ENCODE results near the gene OLFML2A.
"Not testable (repeated sequence)": the region's sequence is repeated elsewhere in the genome, so short reads cannot be mapped to it uniquely, and the experiment has no call there.

The OLFML2A gene

DNA sequence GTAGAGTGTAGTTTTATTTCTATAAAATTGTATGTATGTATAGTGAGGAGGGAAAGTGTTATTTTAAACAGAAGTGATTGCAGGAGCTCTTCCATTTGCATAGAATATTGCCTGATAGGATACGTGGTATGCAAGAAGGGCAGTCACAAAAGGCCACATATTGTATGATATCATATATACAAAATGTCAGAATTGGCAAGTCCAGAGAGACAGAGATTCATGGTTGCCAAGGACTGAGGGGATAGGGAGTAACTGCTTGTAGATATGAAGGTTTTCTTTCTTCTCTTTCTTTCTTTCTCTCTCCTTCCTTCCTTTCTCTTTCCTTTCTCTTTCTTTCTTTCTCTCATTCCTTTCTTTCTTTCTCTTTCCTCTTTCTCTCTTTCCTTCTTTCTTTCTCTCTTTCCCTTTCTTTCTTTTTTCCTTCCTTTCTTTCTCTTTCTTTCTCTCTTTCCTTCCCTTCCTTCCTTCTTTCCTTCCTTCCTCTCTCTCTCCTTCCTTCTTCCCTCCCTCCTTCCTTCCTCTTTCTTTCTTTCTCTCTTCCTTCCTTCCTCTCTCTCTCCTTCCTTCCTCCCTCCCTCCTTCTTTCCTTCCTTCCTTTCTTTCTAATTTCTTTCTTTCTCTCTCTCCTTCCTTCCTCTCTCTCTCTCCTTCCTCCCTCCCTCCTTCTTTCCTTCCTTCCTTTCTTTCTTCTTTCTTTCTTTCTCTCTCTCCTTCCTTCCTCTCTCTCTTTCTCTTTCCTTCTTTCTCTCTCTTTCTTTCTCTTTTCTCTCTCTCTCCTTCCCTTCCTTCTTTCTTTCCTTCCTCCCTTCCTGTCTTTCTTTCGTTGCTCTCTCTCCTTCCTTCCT lies 51.8 kb downstream of the OLFML2A start:
- no peak for DNase-seq (ENCODE audit: low spot score)

DNA sequence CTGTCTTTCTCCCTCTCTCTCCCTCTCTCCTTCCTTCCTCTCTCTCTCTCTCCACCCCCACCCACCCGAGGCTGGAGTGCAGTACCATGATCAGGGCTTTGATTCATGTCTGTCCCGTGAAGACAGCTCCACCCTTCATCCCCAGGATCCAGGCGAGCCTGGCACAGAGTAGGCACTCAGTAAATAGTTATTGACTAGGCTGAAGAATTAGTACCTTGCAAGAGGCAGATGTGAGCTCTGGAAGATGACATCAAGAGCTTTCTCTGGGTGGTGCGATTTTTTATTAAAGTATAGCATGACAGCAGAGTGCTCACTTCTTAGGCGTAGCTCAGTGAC lies 52.4 kb downstream of the OLFML2A start:
- no peak for DNase-seq (ENCODE audit: low spot score)

DNA sequence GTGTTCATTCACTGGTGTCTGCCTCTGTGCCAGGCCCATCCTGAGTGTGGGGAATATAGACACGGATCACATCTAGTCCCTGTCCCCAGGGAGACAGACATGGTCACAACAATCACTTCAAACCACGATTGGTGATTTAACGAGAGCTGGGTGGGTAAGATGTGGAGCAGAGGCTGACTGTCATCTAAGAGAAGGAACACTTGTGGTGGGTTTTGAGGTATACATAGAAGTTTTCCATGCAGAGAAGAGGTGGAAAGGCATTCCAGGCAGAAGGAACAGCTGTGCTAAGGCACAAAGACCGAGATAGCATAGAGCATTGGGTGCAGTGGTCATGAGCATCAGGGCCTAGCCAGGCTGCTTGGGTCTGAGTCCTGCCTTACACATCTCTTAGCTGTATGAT lies 53.7 kb downstream of the OLFML2A start:
- no peak for DNase-seq (ENCODE audit: low spot score)

DNA sequence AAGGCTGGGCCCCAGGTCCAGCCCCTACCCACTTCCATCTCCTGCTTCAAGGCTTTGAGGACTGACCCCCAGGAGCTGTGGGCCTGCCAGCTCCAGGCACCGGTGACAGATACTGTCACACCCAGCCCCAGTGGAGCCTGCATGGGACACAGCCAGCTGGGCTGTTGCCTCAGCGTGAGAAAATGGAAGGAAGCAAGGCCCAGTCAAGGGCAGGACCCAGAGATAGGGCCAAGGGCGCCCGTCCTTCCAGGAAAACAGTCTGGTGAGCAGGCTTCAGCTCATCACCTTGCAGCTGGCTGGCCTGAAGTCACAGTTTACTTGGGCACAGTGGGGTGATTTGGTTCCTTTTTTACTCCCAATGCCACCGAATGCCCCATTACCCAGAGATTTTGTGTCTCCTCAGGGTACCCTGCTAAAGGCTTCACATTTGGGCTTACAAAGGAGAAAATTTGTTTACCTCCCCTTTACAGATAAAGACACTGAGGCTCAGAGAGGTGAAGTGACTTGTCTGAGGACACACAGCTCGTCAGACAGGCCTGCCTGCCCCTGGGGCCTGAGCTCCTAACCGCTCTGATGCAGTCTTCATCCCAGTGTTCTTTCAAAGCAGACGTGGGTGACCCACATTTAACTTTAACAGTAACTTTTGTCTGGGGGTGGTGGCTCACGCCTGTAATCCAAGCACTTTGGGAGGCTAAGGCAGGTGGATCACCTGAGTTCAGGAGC lies 54.9 kb downstream of the OLFML2A start:
- no peak for DNase-seq (ENCODE audit: low spot score)

DNA sequence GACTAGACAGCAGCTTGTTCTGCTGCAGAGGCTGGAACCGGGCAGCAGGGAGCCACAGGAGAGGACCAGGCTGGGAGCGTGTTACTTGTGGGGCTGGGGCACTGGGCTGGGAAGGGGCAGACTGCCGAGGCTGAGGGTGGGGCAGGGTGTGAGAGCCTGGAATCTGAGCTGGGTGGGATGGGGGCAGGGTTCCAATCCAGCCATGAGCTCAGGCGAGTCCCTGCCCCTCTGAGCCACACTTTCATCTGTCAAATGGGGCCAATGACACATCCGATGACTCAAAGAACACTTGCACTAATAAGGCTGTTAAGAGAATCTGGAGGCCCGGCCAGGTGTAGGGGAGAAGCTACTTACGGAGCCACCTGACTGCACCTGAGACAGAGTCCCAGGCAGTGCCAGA lies 57.7 kb downstream of the OLFML2A start:
- no peak for DNase-seq (ENCODE audit: low spot score)

DNA sequence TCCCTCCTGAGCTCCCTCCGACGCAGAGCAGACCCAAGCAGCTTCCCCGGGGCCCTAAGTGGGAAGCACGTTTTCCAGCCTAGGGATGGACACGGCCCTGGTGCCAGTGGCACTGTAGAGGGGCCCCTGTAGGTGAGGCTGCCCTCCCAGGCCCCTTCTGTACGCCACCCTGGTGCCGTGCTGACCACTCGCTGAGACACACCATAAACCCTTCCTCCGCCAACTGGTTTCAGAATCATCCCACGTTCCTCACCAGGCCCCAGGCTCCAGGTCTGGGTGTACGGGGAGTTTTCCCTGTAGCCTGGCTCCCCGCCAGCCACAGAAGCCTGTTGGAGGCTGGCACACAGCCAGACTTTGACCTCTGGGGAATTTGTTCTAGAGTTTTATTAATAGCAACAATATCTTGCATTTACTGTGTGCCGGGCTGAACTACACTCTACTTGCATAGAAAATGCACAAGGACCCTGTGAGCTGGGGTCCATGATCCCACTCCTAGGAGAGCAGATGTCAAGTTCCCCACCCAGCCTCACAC lies 58.2 kb downstream of the OLFML2A start:
- no peak for DNase-seq (ENCODE audit: low spot score)

DNA sequence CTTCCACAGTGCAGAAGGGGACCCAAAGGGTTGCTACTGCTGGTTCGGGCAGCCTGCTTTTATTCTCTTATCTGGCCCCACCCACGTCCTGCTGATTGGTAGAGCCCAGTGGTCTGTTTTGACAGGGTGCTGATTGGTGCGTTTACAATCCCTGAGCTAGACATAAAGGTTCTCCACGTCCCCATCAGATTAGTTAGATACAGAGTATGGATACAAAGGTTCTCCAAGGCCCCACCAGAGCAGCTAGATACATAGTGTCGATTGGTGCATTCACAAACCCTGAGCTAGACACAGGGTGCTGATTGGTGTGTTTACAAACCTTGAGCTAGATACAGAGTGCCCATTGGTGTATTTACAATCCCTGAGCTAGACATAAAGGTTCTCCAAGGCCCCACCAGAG lies 61.2 kb downstream of the OLFML2A start:
- not testable (repeated sequence) for DNase-seq (ENCODE audit: low spot score)

DNA sequence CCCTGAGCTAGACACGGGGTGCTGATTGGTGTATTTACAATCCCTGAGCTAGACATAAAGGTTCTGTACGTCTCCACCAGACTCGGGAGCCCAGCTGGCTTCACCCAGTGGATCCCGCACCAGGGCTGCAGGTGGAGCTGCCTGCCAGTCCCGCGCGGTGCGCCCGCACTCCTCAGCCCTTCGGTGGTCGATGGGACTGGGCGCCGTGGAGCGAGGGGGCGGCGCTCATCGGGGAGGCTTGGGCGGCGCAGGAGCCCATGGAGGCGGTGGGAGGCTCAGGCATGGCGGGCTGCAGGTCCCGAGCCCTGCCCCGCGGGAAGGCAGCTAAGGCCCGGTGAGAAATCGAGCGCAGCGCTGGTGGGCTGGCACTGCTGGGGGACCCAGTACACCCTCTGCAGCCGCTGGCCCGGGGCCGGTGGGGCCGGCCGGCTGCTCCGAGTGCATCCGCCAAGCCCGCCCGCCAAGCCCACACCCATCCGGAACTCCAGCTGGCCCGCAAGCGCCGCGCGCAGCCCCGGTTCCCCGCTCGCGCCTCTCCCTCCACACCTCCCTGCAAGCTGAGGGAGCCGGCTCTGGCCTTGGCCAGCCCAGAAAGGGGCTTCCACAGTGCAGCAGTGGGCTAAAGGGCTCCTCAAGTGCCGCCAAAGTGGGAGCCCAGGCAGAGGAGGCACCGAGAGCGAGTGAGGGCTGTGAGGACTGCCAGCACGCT lies 61.8 kb downstream of the OLFML2A start:
- DNase-seq (ENCODE audit: low spot score): not testable (repeated sequence)

DNA sequence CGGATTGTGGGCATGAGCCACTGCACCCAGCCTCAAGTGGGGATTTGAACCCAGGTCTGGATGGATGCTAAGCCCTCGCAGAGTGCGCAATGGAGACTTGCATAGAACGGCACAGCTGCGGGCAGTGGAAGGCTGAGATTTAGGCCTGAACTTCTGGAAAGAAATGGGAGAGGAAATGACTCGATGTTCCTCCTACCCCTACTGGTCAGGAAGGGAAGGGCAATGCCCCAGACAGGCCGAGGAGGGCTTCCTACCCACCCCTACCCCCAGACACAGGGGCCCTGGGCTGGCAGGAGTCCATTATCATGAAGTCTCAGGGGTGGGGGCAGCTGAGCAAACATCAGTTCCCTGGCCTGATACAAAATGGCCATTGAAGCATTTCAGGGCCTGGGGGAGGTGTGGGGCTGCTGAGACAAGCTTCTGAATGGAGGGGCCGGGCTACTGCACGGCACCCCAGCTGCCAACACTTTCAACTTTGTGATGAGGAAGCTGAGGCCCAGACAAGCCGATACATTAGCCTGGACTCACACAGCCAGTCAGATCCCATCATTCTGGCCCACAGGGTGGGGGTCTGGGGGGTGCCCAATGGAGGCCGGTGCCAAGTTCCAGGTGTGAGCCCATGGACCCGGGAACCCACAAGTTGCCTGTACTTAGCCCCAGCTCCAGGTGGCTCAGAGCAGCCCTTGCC lies 62.8 kb downstream of the OLFML2A start:
- no peak for DNase-seq (ENCODE audit: low spot score)

DNA sequence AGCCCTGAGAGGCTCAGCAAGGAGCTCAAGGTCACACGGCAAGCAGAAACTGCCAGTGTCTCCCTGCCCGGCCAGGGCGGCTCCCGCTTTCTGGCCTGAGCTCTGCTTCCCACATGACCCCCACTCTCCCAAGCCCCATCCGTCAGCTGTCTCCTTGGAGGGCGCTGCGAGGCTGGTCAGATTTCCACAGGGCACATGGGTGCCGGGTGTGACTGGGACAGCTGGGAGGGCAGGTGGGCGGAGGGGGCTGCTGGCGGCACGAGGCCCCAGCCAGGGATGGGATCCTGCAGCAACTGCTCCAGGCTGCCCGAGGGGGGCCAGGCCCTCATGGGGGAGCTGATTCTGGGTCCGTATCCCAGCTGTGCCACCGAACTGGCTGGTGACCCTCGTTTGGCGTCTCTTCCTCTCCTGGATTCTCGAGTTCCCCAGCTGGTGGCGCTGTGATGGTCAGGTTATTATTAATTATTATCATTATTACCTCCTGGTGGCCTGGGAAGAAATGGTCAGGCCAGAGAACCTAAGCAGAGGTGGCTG lies 63.4 kb downstream of the OLFML2A start:
- no peak for DNase-seq (ENCODE audit: low spot score)

DNA sequence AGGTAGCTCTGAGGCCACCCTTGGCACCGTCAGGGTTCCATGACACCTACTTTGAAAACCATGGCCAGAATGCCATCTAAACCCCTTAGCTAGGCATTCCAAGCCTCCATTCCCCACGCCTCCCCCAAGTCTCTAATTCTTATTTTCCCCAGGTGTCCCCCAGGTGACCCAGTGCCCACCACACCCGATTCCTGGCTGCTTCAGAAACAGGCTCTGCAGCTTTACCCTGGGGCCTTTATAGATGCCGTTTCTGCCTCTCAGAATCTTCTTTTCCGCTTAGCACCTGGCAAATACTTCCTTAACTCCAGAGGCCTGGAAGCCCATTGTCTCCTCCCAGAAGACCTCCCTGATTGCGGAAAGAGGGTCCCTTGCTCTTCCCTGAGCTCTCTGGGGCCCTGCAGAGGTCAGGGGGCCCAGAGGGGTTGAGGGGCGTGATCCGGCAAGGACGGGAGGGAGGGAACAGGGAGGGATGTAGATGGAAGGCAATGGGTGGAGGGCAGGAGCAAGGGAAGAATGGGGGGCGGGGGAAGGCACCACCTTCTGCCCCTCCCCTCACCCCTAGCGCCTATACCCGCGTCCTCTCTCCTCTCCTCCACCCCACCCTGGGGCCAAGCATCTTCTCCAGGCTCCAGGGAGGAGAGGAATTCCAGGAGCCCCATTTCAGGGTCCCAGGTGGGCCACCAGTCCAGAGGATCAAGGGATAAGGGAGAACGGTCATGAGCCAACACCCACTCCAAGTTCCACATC lies 64.3 kb downstream of the OLFML2A start:
- DNase-seq (ENCODE audit: low spot score): no peak

DNA sequence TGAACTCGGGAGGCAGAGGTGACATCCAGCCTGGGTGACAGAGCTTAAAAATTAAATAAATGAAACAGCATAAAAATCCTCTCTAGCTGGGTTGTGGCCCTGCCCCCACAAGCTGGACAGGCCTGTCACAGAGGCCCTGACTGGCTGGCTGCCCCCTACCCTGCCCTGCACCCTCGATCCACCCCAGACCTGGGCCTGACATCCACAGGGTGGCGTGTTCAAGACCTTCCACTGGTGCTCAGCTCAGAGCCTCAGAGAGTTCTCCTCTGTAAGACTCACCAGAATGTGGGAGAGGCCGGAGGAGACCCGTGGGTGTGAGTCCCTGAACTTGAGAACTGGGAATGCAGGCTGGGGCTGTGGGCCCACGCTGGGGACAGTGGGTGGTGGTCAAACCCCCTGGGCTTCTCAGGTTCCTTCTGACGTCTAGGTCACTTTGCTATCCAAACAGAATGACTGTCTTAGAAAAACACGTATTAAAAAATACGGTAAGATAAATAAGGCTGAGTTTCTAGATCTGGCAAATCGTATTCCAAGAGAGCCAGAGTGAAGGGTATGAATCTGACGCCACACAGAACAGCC lies 66.6 kb downstream of the OLFML2A start:
- no peak for DNase-seq (ENCODE audit: low spot score)

DNA sequence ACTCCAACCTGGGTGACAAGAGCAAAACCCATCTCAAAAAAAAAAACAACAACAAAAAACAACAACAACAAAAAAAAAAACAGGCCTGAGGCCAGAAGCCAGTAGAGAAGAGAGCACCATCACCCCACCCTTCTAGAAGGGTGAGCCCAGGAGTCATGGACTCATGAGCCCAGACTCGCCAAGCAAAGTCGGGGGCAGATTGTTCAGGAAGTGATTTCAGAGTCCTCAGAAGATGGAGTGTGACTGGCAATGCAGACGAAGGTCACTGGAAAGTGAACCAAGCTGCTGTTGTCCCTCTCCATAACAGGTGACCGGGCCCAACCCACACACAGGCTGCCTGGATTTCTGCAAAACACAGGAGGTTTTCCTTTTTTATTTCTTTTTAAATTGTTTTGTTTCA lies 67.4 kb downstream of the OLFML2A start:
- no peak for DNase-seq (ENCODE audit: low spot score)

DNA sequence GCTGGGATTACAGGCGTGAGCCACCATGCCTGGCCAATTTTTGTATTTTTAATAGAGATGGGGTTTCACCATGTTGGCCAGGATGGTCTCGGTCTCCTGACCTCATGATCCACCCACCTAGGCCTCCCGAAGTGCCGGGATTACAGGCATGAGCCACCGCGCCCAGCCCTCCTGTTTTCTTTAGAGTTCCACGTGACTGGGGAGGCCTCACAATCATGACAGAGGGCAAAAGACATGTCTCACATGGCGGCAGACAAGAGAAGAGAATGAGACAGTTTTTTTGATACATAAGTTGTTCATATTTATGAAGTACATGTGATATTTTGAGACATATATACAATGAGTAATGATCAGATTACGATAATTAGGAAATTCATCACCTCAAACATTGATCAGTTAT lies 69.5 kb downstream of the OLFML2A start:
- DNase-seq (ENCODE audit: low spot score): not testable (repeated sequence)

DNA sequence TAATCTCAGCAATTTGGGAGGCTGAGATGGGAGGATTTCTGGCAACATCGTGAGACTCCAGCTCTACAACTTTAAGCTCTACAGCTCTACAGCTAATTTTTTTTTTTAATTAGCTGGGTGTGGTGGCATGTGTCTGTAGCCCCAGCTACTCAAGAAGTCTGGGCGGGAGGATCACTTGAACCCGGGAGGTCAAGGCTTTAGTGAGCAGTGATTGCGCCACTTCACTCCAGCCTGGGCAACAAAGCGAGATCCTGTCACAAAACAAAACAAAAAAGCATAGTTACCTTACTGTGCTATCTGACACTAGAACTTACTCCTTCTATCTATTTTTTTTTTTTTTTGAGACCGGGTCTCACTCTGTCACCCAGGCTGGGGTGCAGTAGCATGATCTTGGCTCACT lies 70.0 kb downstream of the OLFML2A start:
- DNase-seq (ENCODE audit: low spot score): no peak

DNA sequence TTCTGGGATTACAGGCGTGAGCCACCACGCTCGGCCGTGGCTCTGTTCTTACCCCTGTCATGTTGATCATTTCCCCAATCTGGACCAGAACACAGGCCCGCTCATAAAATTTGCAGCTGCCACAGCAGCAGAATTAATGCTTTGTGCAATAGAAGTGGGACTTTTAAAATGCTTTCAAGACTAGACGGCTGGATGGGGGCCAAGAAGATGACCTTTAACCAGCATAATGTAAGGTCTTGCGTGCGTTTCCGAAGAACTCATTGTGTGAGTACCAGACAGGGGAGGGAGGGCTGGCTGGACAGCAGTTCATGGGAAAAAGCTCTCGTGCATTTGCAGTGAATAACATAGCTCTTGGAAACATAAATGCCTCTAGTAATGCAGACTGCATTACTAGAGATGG lies 72.9 kb downstream of the OLFML2A start:
- DNase-seq (ENCODE audit: low spot score): peak; percentile 72

DNA sequence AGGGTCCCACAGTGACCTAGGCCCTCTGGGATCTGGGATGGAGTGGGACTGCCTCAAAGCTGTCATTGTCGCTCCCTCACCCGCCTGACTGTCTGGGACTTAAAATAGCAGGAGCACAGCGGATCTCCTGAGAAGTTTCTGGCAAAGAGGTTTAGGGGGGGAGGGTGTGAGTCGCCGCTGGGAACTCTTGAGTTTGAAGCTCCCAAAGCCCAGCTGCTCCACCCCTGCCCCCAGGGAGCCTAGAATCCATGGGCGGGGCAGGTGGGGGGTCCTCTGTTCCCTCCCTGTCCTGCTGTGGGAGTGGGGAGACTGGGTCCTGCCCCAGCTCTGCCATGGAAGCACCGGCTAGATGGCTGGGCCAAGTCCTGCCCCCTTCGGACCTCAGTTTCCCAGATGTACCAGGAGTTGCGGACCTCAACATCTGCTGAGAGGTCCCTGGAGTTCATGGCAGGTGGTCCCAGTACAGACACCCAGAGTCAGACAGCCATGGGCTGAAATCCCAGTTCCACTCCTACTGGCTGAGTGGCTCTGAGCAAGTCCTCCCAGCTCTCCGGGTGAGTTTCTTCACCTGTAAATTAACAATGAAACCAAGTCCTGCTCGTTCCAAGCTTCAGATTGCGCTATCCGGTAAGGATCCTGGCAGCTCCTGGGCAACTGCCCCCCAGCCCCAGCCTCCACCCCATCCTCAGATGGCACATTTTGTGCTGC lies 75.3 kb downstream of the OLFML2A start:
- DNase-seq (ENCODE audit: low spot score): no peak

DNA sequence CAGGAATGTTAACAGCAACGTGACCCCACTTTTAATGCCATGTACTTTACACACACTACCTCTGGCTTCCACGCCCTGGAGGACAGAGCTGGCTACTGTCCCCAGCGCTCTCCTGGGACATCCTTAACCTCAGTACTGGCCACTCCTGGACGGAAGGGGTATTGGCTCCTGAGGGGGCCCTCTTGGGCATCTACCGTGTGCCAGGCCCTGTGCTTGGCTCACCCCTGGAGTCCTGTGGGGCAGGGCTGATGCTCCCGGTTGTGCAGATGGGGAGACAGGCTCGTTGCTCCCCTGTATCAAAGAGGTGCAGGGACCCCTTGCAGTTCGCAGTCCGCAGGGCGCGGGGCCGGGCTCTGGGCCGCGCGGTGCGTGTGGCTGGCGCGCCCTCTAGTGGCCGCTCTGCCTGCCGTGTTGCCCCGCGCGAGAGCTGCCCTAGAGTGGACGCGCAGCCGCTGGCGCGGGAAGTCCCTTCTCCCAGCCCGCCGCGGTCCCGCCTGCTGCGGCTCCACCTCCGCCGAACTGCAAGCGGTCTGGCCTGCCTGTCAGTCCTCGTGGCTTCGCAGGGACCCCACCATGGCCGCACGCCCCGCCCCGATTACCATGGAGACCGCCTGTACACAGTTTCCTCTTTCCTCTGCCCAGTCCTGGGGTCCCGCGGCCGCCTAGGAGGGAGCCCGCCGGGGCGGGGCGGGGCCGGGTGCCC lies 76.0 kb downstream of the OLFML2A start, which contains the start of gene WDR38:
WDR38 (plus strand) TSS at position 632 of the 703 bp plus-strand sequence. CDS start 72 bp downstream, outside the sequence.
- DNase-seq (ENCODE audit: low spot score): peak; percentile 74

DNA sequence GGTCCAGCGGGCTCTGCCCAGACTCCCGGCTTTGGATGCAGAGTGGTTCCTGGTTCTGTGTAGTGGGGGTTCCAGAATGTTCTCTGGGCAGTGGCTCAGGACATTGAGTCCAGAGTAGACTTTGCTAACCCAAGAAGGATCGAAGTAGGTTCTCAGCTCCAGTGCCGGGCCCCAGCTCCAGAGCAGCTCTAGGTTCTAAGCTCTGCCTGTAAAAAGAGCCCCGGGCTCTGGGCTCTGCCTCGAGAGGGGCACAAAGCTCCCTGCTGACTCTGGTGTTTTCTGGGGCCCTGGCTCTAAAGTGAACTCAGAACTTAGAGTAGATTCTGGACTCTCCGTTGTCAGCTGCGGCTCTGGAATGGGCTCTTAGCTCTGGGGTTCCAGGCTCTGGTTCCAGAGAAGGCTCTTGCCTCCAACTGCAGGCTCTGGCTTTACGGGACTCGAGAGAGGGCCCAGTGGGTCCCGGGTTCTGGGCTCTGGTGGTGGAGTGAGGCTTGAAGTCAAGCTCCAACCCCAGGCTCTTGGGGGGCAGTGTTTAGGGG lies 76.7 kb downstream of the OLFML2A start:
- DNase-seq (ENCODE audit: low spot score): no peak

Measured in kidney capillary endothelial cell (primary cell).